ENCODE results near the gene CDC123.
"Not testable (repeated sequence)": the region's sequence is repeated elsewhere in the genome, so short reads cannot be mapped to it uniquely, and the experiment has no call there.

CDC123 gene, protein sequence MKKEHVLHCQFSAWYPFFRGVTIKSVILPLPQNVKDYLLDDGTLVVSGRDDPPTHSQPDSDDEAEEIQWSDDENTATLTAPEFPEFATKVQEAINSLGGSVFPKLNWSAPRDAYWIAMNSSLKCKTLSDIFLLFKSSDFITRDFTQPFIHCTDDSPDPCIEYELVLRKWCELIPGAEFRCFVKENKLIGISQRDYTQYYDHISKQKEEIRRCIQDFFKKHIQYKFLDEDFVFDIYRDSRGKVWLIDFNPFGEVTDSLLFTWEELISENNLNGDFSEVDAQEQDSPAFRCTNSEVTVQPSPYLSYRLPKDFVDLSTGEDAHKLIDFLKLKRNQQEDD

DNA sequence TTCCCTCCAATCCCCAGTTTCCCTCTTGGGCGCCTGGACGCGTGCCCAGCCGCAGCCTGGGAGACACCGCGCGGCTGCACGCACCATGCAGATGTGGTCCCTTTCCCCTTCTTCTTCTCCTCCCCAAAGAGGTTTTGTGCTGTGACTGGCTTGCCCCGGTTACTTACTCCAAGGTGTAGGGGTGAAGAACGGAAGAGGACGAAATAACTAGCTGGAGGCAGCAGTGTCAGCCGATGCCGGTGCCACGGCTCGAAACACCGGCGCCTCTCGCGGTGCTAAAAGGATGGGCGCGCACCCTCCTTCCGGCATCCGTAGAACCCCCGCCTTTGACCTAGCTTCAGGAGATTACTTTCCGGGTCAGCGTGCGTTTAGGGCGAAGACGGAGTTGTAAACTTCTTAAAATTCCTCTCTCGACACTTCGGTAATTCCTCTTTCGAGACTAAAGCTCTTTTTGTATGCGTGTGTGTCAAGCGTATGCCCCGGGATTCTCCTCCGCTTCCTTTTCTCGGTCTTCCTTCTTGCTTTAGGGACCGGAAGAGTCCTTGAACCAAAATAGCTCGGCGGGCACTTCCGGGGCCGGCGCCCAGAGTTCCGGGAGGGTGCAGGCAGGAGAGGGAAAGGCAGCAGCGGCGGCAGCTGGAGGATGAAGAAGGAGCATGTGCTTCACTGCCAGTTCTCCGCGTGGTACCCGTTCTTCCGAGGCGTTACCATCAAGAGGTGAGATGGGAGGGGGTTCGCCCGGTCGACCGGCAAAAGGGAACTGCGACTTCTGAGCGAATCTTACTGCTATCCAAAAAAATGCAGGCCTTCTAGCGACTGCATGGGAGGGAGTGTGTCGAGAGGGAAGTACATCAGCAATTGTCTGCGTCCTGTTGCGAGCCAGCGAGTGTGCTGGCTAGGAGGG is at the start of gene CDC123, which contains the start of gene NUDT5:
Gene CDC123 (plus strand): TSS at position 586 of the 904 bp plus-strand sequence. CDS start 58 bp downstream, at position 644.
Gene NUDT5 (minus strand): TSS at position 289 of the 904 bp plus-strand sequence. CDS start 9,600 bp downstream, outside the sequence.
- DNase-seq (ENCODE audit: low read depth), result peak; percentile 54

DNA sequence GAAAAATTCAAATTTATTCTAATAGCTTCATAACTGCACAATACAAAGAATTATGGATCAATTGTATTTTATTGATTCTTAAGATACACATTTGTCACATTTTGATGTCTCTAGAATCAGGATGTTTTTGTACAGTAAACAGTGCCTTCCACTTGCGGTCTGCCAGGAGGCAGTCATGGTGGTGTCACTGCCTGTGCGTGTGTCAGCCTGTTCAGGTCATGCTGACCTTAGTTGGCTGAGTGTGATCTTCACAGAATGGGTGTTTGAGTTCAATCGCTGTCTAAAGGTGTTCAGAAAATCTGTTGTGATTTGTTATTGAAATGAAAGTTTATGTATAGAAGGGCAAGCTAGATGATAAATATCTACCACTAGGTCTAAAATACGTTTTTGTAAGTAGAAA is 45.8 kb upstream of the CDC123 start:
- no peak for DNase-seq (ENCODE audit: low read depth)

DNA sequence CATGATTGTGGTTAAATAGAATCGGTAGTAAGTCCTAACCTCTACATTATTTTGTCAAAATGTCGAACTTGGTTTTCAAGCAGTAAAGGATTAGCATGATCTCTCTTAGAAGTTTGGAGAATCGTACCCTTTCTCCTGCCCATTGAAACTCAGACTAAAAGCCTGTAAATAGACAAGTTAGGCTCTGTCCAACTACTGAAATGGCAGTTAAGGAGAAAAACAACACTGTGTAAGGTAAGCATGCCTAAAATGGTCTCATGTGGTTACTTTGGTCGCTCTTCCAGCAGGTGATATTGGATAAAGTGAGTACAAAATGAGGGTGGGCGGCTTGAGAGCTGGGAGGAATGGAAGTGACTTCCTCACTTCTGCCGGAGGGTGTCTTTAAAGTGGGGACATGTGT is 41.5 kb upstream of the CDC123 start:
- no peak for DNase-seq (ENCODE audit: low read depth)

DNA sequence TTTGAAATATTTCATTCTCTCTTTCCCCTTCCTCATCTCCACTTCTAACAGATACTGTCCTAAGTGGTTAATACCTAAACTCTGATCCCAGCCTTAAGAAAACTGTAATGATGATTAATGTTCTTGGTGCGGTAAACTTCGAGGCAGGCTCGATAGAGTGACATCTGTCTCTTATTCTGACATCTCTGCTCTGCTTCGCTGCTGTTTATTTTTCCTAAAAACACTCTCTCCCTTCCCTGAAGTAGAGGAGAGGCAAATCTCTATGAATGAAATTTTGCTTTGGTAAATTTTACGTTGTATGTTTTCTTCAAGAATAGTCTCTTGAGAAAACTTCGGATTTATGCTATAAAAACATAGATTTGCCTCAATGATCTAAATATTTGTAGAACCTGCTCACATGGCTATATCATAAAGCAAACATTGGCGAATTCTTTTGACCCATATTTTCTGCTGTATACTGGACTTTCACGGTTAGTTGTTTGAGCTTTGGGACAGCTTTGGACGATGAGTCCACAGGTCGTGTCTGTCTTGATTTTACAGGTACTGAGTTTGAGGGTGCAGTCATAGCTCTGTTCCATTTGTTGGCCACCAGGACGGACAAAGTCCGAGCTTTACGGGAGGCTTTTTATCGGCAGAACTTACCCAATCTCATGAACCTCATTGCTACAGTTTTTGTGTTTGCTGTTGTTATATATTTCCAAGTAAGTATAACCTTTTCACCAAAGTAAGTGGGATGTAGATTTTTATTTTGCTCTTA is 39.4 kb upstream of the CDC123 start:
- no peak for DNase-seq (ENCODE audit: low read depth)

DNA sequence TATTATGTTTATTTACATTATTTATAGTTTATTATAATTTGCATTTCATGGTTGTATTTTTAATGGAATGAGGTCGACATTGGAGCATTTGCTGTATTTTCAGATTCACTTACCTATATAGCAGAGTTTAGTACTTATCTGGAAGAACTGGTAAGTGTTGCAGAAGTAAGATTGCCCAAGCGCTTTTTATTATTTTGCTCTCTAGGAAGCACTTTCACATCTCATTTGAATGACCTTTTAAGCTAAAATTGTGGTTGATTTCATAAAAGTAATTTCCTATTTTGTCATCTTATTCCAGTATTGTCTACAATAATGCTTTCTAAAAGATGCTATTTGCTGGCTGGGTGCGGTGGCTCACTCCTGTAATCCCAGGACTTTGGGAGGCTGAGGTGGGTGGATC is 37.9 kb upstream of the CDC123 start:
- no peak for DNase-seq (ENCODE audit: low read depth)

DNA sequence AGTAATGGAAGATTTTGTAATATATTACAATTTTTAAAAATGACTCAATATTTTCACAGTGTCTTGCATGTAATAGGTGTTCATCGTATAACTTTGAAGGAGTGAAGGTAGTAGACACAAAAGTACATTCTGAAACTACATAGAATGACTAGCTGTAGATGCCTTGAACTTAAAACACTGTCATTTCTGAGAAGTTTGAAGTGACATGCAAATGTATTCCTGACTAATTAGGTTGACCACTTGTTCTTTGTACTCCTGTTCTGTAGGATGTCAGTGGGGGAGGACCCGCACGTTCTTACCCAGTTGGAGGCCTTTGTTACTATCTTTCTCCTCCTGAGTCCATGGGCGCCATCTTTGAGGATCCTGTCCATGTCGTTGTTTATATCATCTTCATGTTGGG is 35.3 kb upstream of the CDC123 start:
- DNase-seq (ENCODE audit: low read depth), result no peak

DNA sequence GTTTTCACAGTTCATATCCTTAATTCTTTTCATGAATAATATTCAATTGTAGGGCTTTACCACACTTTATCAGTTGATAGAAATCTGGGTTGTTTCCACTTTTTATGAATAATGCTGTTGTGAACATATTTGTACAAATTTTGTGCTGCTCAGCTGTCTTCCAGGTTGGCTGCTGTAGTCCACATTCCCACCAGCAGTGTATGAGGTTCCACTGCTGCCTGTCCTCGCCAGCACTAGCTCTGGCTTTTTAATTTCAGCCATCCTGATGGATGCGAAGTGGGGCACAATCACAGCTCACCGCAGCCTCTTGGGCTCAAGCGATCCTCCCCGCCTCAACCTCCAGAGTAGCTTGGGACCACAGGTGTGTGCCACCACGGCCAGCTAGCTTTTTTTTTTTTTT is 33.1 kb upstream of the CDC123 start:
- DNase-seq (ENCODE audit: low read depth), result no peak

DNA sequence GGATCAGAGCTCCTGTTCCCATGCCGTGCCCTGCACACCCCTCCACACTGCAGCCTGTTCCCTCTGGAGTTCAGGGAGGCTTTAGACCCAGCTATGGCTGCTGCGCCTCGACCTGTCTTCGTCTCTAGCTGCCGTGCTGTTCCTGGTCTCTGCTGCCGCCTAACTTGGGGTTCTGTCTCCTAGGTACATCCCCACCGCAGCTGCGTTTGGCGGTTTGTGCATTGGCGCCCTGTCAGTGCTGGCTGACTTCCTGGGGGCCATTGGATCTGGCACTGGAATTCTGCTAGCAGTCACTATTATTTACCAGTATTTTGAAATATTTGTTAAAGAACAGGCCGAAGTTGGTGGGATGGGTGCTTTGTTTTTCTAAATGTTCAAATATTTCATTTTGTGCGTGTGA is 31.9 kb upstream of the CDC123 start:
- no peak for DNase-seq (ENCODE audit: low read depth)

DNA sequence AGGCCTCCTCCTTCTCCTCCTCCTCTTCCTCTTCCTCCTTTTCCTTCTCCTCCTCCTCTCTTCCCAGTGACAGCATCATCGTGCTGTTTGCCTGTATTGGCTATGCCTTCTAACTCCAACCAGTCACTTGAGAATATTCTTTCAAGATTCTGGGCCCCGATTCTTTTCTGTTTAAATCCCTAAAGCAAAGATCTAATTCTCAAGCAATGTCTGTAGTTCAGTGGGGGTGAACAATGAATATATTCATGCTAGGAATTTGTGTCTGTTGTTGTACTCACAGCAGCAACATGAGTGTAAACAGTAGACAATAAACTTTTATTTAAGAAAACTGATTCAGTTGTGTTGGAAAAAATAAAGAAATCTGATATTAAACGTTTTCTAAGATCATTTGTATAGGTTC is 31.0 kb upstream of the CDC123 start:
- DNase-seq (ENCODE audit: low read depth), result no peak

DNA sequence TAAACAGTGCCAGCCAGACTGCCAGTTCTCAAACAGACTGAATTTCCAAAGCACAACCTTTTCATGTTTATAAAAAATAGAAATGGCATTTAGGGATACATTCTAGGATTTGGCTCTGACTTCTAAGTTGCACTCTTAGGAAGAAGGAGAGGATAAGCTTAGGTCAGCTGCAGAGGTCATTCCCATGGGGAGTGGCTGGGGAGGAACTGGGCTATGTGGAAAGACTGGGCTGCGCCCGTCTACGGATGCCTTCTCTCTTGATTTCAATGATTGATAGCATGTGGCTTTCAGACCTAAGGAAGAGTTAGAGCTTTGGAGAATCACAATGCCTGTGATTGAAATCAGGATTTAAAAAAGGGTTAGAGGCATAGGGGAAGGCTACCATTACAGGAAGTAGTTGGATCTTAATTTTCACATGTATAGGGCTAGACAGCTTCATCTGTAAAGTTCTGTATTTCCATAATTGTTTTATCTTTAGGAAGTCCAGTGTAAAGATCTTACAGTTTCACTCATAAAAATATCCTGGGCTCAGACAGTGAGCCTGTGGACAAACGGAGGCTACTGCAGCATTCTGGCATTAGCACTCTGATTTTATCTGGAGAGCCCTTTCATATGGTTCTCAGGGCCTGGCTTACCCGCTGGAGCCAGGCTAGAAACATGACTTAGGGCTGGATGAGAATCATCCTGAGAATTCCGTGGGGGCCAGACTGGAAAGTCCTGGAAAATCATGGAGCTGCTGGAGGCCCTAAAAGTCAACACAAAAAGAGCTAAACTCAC is 29.8 kb upstream of the CDC123 start:
- no peak for DNase-seq (ENCODE audit: low read depth)

DNA sequence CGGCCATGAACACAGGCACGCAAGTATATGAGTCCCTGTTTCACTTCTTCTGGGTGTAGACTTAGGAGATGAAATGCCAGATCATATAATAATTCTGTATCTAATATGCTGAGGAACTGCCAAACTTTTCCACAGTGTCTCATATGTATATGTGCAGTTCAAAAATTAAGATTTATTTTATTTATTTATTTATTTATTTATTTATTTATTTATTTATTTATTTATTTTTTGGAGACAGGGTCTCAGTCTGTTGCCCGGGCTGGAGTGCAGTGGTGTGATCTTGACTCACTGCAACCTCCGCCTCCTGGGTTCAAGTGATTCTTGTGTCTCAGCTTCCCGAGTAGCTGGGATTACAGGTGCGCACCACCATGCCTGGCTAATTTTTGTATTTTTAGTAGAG is 24.5 kb upstream of the CDC123 start:
- DNase-seq (ENCODE audit: low read depth), result not testable (repeated sequence)

DNA sequence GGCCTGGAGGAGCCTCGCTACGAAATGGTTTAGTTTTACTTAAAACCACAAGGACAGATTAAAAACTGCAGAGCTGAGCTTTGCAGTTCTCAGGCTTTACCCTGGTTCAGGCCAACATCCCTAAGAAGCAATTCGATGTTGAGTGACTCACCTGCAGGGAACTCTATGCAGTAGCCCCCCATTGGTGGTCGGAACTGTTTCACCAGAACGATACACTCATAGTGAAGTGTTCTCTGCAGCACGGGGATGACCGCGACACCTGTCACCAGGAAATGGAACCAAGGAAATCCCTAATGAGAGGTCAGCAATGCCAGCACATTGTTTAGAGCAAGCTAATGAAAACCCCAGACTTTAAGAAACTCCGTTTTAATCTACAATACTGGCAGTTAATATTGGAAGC is 18.3 kb upstream of the CDC123 start:
- DNase-seq (ENCODE audit: low read depth), result no peak

DNA sequence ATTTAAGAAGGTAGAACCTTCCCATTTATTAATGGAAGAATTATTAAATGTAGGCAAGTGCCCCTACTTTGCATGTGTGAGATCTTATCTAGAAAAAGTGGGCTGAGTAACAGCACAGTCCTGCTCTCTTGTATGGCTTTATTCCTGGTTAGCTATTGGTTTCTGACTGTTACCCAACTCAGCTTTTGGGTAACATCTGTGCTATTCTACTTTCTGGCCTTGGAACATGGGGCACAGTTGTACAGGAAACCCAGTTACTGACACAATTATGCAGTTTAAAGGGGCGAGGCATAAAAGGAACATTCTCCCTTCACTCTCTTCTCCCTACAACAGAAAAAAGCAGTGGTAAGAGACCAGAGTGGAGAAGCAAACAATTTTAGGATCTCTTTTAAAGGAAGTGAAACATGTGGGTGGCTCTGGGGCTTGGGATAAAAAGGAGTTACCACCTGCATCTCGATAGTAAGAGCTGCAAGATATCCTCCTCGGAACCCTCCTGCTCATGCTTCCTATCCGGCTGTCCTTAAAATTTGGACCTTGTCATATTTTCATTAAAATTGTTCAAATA is 16.3 kb upstream of the CDC123 start:
- no peak for DNase-seq (ENCODE audit: low read depth)

DNA sequence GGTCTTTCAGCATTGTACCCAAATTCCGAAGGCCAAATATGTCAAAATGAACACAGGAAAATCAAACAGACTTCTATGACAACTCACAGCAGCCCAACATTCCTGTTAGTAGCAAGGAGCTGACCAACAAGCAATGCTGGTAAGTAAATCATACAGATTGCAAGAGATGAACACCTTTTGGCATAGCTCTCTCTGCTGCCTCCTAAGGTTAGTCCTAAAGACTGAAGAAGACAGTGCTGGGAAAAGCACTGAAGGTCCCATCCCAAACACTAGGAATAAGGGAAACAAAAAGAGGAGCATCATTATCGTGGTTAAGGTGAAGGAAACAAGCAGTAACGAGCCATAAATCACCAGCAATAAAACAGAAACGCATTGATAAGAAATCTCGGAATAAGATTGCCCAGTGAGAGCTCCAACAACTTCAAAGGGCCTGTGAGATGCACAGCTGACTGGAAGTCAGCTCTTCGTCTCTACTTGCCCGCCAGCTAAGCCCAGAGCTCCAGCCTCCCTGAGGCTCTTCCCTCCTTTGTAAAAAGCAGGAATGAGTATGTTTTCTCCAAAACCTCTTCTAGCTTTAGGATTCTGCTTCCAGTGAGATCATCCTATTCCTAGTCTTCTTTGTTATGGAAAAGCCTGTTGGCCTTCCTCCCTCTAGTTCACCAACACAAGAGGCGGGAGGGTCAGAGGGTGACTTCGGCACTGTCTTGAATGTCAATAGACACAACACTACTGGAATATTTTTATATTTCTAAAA is 15.6 kb upstream of the CDC123 start:
- DNase-seq (ENCODE audit: low read depth), result no peak

DNA sequence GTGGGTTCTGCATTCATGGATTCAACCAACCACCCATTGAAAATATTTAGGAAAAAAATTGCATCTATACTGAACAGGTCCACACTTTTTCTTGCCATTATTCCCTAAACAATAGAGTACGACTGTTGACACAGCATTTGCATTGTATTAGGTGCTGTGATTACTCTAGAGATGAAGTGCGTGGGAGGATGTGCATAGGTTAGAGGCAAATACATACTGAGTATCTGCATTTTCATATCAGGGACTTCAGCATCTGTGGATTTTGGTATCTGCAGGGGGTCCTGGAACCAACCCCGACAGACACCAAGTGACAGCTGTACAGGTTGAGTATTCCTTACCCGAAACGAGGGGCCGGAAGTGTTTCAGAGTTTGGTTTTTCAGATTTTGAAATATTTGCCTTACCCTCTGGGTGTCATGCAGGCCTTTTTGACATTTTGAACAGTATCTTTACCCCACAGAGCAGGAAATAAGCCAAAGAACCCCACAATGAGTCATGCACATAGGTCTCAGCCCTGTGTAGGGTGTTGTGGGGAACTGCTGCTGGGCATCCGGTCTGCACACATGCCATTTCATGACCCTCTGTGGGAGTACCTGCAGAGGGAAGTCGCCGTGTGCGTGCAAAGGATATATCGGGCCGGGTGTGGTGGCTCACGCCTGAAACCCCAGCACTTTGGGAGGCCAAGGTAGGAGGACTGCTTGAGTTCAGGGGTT is 14.8 kb upstream of the CDC123 start:
- no peak for DNase-seq (ENCODE audit: low read depth)

DNA sequence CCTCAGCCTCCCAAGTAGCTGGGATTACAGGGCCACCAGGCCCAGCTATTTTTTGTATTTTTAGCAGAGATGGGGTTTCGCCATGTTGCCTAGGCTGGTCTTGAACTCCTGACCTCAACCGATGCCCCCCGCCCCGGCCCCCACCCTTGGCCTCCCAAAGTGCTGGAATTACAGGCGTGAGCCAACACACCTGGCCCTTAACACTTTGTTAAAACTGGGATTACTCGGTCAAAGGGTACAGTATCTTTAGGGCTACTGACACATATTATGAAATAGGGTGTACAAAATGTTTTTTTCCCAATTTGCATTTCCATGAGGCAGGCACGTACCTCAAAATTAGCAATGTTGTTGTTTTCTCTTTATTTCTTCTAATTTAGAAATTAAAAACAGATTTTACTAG is 11.8 kb upstream of the CDC123 start:
- no peak for DNase-seq (ENCODE audit: low read depth)

DNA sequence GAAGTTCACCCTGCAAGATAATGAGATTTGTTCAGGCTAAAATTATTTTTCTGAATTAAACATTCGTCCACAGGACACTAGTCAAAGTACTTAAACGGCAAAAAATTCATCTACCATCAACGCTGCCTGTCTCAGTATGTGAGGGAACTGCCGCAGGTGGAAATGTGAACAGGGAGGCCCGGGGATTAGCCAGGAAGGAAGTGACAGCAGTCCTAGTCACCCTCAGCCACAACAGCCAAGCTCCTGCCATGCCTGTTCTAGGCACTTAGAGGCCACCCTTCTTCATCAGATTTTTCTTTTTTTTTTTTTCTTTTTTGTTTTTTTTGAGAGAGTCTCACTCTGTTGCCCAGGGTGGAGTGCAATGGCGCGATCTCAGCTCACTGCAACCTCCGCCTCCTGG is 9.7 kb upstream of the CDC123 start:
- DNase-seq (ENCODE audit: low read depth), result no peak

DNA sequence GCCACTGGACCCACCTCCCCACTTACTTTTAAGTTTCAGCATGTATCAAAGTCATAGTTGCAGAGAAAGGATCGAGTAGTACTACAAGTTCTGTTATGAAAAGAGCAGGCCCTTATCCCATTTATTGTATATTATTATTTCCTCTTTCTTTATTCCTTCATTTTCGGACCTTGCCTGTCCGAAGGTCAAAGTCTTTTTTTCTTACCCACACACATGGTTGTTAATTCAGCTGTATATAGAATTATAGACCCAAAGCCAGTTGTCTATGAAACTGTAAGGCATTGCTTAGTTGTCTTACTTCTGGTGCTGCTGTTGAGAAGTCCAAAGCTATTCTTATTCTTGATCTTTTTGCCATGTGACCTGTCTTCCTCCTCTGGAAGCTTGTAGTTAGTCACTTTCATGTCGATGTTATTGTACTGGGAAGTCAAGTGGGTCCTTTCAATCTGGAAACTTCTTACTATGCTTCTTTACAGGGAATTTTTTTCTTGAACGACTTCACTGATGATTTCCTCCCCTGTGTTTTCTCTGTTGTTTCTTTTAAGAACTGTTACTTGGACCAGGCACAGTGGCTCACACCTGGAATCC is 8.6 kb upstream of the CDC123 start:
- DNase-seq (ENCODE audit: low read depth), result no peak

DNA sequence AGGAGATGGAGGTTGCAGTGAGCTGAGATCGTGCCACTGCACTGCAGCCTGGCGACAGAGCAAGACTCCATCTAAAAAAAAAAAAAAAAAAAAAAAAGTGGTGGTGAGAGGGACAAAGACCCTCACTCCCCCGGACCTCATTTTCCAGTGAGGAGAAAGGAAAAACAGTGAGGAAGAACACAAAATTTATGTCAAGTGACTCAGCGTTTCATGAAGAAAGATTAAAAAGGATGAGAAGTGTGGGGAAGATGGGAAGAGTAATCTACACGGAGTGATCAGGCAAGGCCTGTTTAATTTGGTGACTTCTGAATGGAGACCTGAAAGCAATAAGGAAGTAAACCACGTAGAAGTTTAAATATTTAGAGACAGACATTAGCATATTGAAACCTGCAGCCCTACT is 7.3 kb upstream of the CDC123 start:
- DNase-seq (ENCODE audit: low read depth), result no peak

DNA sequence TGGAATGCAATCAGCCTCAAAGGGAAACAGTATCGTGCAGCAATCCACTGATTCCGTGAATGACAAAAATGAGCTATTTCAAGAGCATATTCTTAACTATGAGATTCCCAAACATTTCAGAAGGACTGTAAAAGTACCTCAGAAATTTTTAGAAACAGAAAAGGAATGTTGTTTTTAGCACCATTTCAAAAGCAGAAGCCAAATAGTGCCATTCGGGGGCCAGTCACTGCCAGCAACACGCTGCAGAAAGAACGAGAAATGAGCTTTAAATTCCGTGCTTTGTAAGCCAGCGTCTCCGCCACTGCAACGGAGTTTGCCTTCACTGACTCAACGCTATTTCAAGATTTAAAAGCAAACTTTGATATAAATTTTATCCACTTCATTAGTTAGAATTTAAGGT is 6.6 kb upstream of the CDC123 start:
- no peak for DNase-seq (ENCODE audit: low read depth)
